ENCODE results near the gene NDUFA6.
A peak's percentile ranks its signal among the peaks of the same experiment; 100 is the strongest.

Gene NDUFA6

GRCh38 chr22:42070517-42071422 lies 19.8 kb downstream of the NDUFA6 start, which contains the start of gene NAGA:
Gene NAGA (minus strand): TSS chr22:42070812. CDS start chr22:42070297, 515 bp downstream.
- TF ChIP-seq CTCF (conservative IDR thresholded peaks at IDR 0.05; ENCODE audit: low read depth, low read length) = no peak
- H3K4me3 ChIP-seq (ENCODE audit: low read depth, low read length) = peak within 1 kb of the TSS; percentile 71
- DNase-seq (ENCODE audit: low read depth) = peak; percentile 97

GRCh38 chr22:42069801-42070516 lies 20.6 kb downstream of the NDUFA6 start:
- no peak for DNase-seq (ENCODE audit: low read depth)
- H3K4me3 ChIP-seq (ENCODE audit: low read depth, low read length) = peak overlapping the region; percentile 71
- TF ChIP-seq CTCF (conservative IDR thresholded peaks at IDR 0.05; ENCODE audit: low read depth, low read length) = no peak

GRCh38 chr22:42068291-42068690 lies 22.3 kb downstream of the NDUFA6 start:
- H3K4me3 ChIP-seq (ENCODE audit: low read depth, low read length) = no peak overlapping the region
- no peak for TF ChIP-seq CTCF (conservative IDR thresholded peaks at IDR 0.05; ENCODE audit: low read depth, low read length)
- DNase-seq (ENCODE audit: low read depth) = no peak

GRCh38 chr22:42067671-42068251 lies 22.8 kb downstream of the NDUFA6 start:
- no peak for TF ChIP-seq CTCF (conservative IDR thresholded peaks at IDR 0.05; ENCODE audit: low read depth, low read length)
- DNase-seq (ENCODE audit: low read depth) = no peak
- H3K4me3 ChIP-seq (ENCODE audit: low read depth, low read length) = no peak overlapping the region

- no peak for TF ChIP-seq CTCF (conservative IDR thresholded peaks at IDR 0.05; ENCODE audit: low read depth, low read length)
- no peak for DNase-seq (ENCODE audit: low read depth)
- H3K4me3 ChIP-seq (ENCODE audit: low read depth, low read length) = no peak overlapping the region
Measured at GRCh38 chr22:42066937-42067336, 23.6 kb downstream of the NDUFA6 start.

GRCh38 chr22:42066126-42066761 lies 24.3 kb downstream of the NDUFA6 start:
- no peak for TF ChIP-seq CTCF (conservative IDR thresholded peaks at IDR 0.05; ENCODE audit: low read depth, low read length)
- DNase-seq (ENCODE audit: low read depth) = no peak
- H3K4me3 ChIP-seq (ENCODE audit: low read depth, low read length) = no peak overlapping the region

Measured in choroid plexus epithelial cell (primary cell).